ENCODE measurements around the gene SPNS2. TPM values are rescaled to one million over a fixed set of nuclear protein-coding genes. Genes with fewer than 3 reads are reported as not detected.

SPNS2 gene
- total and polyA plus RNA-seq, 2 of the 8 experiments (the other 6 are each of a cell fraction or from before 2014, with no cell fraction given): 1.2 to 1.5 TPM

GRCh38 chr17:4584917-4585637, 86.4 kb downstream of the SPNS2 start:
- DNase-seq (ENCODE audit: low read depth in 1 of 2, low spot score in 2 of 2) (peak in 1 of 2 experiments; percentile 72), FAIRE-seq (no peak)
- 0 out of 2 replicates have a peak overlapping the region, but pooled peaks have one; percentile 88 for H2BK15ac ChIP-seq (ENCODE audit: low read length)
- H3K4me1 ChIP-seq (replicated peaks in 1 of 4; ENCODE audit: control insufficient read depth in 3 of 4, insufficient read depth in 4 of 4, low read length in 3 of 4): peaks cover 0 to 22% (median 13%) of the 10 kb centered on the region in 4 experiments; a peak in 6 of 7 replicates
- no peak overlapping the region for H3K4ac ChIP-seq (replicated peaks; ENCODE audit: insufficient read length, low read depth, low read length)
- ChIA-PET CTCF (ENCODE audit: partially characterized antibody) (interaction anchor here (5.3 kb wide), 1 partner anchor 11 kb away, joined by 65 read pairs; no protein-coding TSS in a partner anchor), POLR2A (ENCODE audit: partially characterized antibody) (interaction anchor here (1.2 to 2.0 kb wide), 4 partner anchors 8 to 51 kb away, joined by 3 to 4 read pairs (median 4); no protein-coding TSS in a partner anchor)
- no peaks in the 10 kb centered on the region for H3K79me2 ChIP-seq (ENCODE audit: control insufficient read depth in 1 of 2, insufficient read depth in 2 of 2, low read length in 2 of 2)
- H4K20me1 ChIP-seq (replicated peaks in 1 of 2; ENCODE audit: control insufficient read depth in 1 of 2, insufficient read depth in 2 of 2, low read length in 2 of 2): peaks cover 0 to 1% of the 10 kb centered on the region in 2 experiments
- peaks cover 10% of the 10 kb centered on the region; the same call in 1 of the 2 replicates for H3K23me2 ChIP-seq (ENCODE audit: low read depth, low read length)
- no peaks in the 10 kb centered on the region for H3K79me1 ChIP-seq (ENCODE audit: low read depth, low read length)
- H4K8ac ChIP-seq (ENCODE audit: extremely low read depth, insufficient read depth, low read length): no peak overlapping the region
- H3K9me3 ChIP-seq (ENCODE audit: insufficient read depth in 2 of 2, low read depth in 1 of 2, low read length in 1 of 2): no peaks in the 10 kb centered on the region
- H2BK120ac ChIP-seq (replicated peaks; ENCODE audit: low read depth, low read length): no peak overlapping the region
- H3K56ac ChIP-seq (replicated peaks; ENCODE audit: insufficient read length, low read depth, low read length): no peak overlapping the region
- no peak overlapping the region; the same call in 1 of the 2 replicates for H2BK5ac ChIP-seq (ENCODE audit: low read depth, low read length)
- WGBS, 2 experiments (ENCODE audit: extremely low coverage in 1 of 2, insufficient coverage in 1 of 2, insufficient read length in 1 of 2, insufficient replicate concordance in 2 of 2, low coverage in 1 of 2, low lambda C conversion rate in 2 of 2, missing lambda C conversion rate in 1 of 2): 18% methylated on average over 47 of the region's 57 CpGs; no CpG with 5 or more reads in 1 of the 2 experiments
- no peaks in the 10 kb centered on the region for H3K36me3 ChIP-seq (ENCODE audit: control insufficient read depth in 2 of 4, insufficient read depth in 4 of 4, low read length in 3 of 4)
- no peak overlapping the region for H3K9ac ChIP-seq (replicated peaks in 1 of 4; ENCODE audit: extremely low read depth in 1 of 4, low read depth in 3 of 4, low read length in 3 of 4)
- H3K4me2 ChIP-seq (ENCODE audit: insufficient read depth in 1 of 2, low read depth in 2 of 2, low read length in 2 of 2): peak overlapping the region; percentile 75 to 88
- H3K27ac ChIP-seq (ENCODE audit: low read depth, low read length): no peak overlapping the region
- no peak overlapping the region for H2AK5ac ChIP-seq (ENCODE audit: low read depth, low read length)
- H4K91ac ChIP-seq (replicated peaks; ENCODE audit: insufficient read length, low read length): peak overlapping the region; percentile 61
- H2BK20ac ChIP-seq (ENCODE audit: low read length): no peak overlapping the region
- H2AFZ ChIP-seq (ENCODE audit: low read length): no peak overlapping the region
- no peak overlapping the region for H4K5ac ChIP-seq (ENCODE audit: insufficient read length, low read depth, low read length)
- no peak overlapping the region for H3K18ac ChIP-seq (ENCODE audit: extremely low read depth, low read length)
- H3K23ac ChIP-seq (ENCODE audit: insufficient read length): no peak overlapping the region
- peak; percentile 56 for TF ChIP-seq EZH2 (IDR thresholded peaks at IDR 0.05; ENCODE audit: low read depth, low read length, severe bottlenecking)
- peak; percentile 24 for TF ChIP-seq KDM4A (IDR thresholded peaks at IDR 0.05; ENCODE audit: low read depth, low read length, severe bottlenecking)
- TF ChIP-seq CREB1 (IDR thresholded peaks at IDR 0.05): no peak
- TF ChIP-seq YY1 (IDR thresholded peaks at IDR 0.05; ENCODE audit: low read depth, low read length): no peak
- TF ChIP-seq TCF12 (IDR thresholded peaks at IDR 0.05; ENCODE audit: low read depth, low read length): no peak
- TF ChIP-seq JUND (IDR thresholded peaks at IDR 0.05; ENCODE audit: low read length): no peak
- no peak for TF ChIP-seq MAX (IDR thresholded peaks at IDR 0.05)
- H3K4me3 ChIP-seq (ENCODE audit: extremely low read depth in 1 of 4, insufficient read depth in 2 of 4, low read depth in 3 of 4, low read length in 4 of 4): peak overlapping the region; percentile 45 to 69 (median 58)
- H2BK12ac ChIP-seq (ENCODE audit: low read depth, low read length): no peak overlapping the region
- H3K27me3 ChIP-seq (replicated peaks in 1 of 4; ENCODE audit: control insufficient read depth in 3 of 4, extremely low read depth in 1 of 4, insufficient read depth in 3 of 4, low read length in 3 of 4): peaks cover 8 to 45% (median 38%) of the 10 kb centered on the region in 4 experiments
- no peak overlapping the region for H3K14ac ChIP-seq (ENCODE audit: insufficient read length)
